HG02623 (cell line): ENCODE data around the gene KLF15.

ENCODE experiments used
- ATAC-seq: cut with Tn5 transposase; IDR thresholded peaks from one replicate; pipeline ENCODE4 v1.9.1; 2021; ENCODE audit warnings: moderate library complexity; ENCODE audit not compliant: unreplicated experiment

Gene KLF15

DNA sequence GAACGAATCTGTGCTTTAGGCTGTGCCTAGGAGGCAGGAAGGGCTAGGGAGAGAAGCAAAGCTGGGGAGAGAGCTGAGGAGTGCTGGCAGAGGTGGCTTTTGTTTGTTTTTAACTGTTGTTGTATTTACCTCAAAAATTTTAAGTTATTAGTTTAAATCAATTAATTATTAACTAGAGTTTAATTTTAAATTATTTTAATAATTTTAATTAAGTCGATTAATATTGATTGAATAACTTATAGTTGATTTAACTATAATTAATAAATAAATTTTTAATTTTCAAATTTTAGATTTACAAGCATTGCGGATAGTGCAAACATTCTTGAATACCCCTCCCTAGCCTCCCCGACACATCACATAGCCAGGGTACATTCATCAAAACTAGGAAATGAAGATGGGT, 30.6 kb downstream of the KLF15 start:
- ATAC-seq: no peak

DNA sequence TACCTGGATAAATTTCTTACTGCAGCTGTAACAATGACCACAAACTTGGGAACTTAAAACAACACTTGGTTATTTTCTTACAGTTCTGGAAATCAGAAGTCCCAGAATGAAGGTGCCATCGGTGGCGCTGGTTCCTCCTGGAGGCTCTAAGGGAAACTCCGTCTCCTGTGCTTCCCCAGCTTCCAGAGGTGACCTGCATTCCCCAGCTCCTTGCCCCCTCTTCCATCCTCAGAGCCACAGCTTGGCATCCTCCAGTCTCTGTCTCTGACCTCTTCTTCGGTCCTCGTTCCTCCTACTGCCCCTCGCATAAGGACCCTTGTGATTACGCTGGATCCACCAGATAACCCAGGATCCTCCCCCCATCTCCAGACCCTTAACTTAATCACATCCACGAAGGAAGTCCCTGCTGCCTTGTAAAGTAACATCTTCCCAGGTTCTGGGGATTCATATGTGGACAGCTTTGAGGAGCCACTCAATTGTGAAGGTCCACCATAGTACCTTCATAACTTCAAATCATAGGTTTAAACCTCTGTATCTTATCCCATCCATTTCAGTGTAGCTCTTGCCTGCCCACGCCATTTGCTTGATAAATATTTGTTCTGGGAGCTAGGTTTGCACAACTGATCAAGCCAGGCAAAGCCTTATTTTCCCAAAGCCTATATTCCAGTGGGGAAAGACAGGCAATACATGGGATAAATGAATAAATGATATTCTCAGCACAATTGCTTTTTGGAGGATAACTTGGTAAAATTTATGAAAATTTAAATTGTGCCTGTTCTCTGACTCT, 34.8 kb downstream of the KLF15 start:
- no peak for ATAC-seq

DNA sequence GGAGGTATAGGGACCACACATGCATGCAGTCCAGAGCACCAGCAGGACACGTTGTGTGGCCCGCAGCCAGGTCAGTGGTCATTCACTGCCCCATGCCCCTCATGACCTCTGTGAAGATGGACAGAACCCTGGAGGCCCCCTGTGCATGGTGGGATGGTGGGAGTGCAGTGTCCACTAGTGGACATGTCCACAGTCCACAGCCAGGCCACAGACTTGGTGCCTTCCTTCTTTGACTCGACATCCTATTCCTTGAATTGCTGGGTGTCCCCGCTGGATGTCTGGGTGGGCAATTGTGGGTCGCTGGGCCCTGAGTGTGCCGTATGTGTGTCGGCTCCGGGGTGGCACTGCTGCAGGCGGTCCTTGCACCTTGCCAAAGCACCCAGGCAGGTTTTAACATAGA, 35.7 kb downstream of the KLF15 start:
- ATAC-seq: no peak

DNA sequence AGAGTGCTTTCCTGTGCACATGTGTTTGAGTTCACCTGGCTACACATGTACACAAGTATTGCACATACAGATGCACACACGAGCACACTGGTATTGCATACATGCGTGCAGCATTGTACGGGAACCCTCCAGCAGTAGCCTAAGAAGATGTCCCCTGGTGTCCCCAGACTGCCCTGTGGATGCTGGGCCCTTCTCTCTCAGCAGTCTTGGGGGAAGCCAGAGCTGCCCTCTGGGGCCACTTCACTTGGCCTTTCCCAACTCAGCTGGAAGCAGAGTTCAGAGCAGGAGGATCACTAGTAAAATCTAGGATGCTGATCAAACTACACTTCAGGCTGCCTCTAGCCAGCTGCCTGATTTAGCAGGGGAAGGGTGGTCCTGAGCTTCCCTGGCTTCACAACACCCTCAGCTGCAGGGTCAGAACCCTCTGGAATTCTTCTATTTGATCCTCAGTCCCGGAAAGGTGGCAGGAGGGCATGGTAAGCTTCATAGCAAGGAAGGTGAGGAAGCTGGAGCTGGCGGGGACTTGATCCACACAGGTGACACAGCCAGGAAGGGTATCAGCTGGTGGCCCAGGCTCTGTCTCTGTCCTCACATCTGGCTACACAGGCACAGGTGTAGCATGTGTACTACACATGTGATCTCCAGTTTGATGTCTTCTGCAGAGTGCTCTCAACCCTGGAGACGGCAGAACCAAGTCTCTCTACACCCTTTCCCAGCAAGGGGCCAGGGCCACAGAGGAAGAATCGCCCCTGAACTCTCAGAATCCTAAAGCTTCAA, 36.5 kb downstream of the KLF15 start:
- no peak for ATAC-seq

DNA sequence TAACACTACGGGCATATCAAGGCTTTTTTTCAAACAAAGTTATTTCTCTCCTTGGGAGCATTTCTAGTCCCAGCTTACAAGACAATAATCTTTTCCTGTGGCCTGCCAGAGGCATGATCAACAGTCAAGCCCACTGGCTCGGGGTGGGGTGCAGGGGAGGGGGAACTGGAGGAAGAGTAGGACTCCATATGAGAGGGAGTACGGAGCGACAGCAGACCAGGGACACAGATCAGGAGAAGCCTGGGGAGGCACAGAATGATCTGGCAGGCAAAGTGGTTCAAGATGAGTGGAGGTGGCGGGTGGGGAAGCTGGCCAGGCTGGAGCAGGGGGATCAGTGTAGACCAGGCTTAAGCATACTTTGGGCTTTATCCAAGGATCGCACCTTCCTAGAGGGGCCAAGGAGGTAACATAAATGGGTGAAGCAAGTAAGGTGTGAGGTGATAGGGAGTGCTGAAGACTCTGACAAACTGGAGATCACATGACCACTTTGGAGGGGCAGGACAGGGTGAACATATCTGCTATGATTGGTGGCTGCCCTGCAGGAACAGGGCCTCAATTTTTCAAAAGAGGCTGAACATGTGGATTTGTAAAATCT, 37.4 kb downstream of the KLF15 start:
- ATAC-seq: no peak

DNA sequence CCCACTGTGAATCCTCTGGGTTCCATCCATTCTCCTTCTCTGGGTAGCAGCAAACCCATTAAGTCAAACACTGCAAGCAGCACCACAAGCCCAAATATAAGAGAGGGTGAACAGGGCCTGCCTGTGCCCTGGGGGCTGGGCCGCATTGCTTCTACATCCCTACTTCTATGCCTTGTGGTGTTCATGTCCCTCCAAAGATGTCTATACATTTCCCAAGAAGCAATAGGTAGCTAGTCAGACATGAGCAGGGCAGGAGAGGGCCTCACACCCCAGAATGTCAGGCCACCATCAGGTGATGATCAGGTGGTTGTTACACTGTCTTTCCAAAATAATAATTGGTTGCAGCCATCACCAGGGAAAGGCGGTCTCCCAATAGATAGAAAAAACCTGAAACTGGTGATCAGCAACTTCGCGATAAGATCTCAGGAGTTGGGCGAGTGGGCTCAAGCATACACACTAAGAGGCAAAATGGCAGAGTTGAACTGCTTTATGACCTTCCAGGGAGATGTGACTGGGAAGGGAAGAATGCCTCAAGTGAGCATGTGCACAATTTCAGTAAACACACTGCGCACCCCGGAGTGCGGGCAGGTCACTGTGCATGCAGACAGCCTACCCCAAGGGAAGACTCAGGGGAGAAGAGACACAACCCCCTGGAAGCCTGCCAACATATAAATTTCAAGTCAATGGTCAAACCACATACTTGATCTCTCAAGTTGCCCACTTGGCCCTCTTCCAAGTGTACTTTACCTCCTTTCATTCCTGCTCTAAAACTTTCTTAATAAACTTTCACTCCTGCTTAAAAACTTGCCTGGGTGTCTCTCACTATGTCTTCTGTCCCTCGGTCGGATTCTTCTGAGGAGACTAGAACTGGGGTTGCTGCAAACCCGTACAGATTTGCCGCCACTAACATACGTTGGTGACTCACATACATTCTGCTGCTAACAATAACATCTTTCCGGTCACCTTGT, 39.9 kb downstream of the KLF15 start:
- no peak for ATAC-seq

DNA sequence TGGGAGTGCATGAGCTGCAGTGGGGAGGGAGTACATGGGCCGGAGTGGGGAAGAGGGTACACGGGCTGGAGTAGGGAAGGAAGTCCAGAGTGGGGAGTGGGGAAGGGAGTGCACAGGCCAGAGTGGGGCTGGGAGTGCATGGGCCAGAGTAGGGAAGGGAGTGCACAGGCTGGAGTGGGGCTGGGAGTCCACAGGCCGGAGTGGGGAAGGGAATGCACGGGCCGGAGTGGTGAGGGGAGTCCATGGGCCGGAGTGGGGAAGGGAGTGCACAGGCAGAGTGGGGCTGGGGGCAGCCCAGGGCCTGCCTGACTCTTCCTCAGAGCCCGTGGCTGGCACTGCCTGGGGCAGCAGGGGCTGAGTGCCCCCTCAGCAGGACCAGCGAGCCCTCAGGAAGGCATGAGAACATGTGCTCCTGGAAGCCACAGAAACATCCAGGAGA, 40.7 kb downstream of the KLF15 start:
- ATAC-seq: no peak

DNA sequence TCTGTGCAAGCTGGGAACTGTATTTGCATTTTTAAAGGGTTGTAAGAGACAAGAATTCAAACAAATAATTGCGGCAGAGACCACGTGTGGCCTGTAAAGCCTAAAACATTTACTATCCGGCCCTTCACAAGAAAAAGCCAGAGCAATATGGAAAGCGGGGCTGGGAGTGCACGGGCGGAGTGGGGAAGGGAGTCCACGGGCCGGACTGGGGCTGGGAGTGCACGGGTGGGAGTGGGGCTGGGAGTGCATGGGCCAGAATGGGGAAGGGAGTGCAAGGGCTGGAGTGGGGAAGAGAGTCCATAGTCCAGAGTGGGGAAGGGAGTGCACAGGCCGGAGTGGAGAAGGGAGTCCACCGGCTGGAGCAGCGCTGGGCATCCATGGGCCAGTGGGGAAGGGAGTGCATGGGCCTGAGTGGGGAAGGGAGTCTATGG, 41.2 kb downstream of the KLF15 start:
- no peak for ATAC-seq

DNA sequence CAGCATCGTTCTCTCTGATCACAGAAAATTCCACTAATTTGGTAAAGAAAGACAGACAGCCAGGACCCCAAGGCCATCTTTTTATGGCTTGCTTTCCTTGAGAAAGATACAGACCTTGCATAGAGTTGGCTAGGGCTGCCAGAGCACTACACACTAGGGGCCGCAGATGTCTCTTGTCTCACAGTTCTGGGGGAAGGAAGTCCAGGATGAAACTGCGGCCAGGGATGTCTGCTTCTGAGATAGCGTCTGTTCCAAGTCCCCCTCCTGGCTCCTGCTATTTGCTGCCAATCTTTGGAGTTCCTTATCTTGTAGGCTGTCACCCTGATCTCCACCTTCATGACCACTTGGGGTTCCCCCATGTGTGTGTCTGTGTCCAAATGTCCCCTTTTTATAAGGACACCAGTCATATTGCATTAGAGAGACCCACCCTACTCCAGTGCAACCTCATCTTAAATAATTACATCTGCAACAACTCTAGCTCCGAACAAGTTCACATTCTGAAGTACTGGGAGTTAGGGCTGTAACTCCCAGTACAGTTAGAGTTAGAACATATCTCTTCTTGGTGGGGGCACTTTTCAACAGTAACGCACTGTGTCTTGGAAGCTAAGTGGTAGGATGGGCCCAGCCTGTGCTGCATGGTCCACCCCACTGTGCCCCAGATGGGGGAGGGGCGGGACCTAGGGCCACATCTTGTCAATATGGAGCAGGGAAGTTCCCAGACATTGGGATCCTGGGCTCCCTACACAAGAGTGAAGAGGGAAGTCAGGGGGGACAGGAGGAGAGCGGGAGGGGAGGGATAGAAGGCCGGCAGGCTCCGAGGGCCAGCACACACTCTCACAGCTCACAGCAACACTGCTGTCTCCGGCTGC, 42.2 kb downstream of the KLF15 start:
- no peak for ATAC-seq

DNA sequence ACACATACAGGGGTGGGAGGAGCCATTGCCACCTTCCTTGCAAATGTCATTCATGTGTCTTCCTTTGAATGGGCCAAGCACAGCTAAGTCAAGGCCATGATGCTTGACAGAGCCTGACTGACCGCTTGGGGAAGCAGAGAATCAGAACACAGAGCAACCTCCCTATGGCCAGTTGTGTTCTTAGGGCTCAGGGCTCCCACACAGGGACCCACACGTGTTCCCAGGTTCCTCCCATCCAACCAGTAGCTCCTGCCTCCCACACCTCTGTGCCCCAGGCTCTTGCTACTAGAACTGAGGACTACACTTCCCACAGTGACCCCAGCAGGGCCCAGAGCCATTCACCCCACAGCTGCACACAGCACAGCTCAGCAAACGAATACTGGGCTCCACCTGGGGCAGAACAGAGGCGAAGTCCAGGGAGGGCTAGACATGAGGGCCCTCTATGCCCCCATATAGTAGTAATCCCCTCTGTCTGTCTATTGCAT, 42.9 kb downstream of the KLF15 start:
- no peak for ATAC-seq

DNA sequence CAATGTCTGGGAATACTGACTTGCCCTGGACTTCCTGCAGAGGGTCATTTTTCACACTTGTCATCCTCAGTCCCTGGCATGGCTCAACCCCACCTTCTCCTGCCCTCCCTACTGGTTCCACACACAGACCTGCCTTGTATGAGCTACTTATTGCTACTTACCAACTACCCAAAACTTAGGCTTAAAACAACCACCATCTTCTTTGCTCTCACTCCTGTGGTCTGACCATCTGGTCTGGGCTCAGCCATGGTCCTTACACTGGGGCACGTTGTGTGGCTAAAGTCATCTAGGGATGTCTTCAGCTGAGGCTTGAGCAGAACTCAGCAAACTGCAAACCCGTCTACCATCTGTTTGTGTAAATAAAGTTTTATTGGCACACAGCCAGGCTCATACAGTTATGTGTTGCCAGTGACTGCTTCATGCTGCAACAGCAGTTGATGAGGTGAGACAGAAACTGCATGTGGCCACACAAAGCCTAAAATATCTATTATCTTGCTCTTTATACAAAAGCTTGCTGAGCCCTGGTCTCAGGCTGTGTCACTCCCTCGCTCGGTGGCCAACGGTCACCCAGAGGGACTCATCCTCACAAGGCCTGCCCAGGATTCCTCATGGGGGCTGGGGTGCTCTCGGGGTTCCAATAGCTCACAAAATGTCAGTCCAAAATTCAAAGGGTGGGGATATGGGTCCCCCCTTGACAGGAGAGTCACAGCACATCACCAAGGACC, 43.5 kb downstream of the KLF15 start:
- no peak for ATAC-seq

DNA sequence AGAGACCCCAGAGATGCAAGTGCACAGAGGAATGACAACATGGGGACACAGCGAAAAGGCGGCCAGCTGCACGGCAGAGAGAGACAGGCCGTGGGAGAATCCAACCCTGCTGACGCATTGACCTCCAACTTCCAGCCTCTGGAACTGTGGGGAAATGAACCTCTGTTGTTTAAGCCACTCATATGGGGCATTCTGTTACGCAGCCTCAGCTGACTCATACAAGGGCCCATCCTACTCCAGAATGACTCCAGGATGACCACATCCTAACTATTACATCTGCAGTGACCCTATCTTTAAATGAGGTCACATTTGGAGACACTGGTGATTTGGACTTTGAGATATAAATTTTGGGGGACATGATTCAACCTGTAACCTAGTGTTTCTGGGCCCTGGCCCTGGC, 44.0 kb downstream of the KLF15 start:
- no peak for ATAC-seq

DNA sequence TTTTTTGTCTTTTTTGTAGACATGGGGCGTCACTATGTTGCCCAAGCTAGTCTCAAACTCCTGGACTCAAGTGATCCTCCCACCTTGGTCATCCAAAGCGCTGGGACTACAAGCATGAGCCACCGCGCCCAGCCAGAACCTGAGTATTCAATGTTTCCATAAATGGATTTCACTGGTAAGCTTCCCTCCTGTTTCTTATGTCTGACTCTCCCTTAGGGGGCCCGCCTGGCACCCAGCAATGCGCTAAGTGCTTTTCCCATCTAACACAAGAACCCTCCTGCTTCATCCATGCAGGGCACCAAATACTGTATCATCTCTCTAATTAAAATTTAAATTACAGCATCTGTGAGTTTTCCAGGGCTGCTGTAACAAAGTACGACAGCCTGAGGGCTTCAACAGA, 44.9 kb downstream of the KLF15 start:
- no peak for ATAC-seq

DNA sequence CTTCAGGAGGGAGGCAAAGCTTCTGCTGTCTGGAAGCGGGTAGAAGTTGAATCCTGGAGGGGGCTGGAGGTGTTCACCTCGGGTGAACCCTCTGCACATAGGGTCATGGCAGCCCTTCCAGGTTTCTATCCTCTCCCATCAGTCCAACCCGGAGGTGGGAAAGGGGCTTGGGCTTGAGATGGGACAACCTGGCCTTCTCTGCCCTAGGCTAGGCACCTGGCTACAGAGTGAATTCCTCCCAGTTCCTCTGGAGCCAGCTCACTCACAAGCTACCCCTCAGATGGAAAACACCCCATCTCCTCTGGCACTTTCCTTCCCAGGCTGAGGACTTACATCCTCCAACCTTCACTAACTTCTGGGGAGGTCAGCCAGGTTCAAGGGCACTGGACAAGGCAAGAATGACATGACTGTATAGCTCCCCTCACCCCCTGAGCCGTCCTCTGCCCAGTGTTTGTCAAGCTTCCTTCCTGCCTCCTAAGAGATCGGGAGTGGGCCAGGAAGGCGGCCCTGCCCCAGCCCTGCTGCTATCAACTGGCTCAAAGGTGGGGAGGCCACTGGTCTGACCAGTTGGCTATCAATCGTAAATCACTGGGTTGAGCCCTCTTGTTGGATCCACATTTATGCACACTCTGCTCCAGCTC, 45.8 kb downstream of the KLF15 start:
- no peak for ATAC-seq

DNA sequence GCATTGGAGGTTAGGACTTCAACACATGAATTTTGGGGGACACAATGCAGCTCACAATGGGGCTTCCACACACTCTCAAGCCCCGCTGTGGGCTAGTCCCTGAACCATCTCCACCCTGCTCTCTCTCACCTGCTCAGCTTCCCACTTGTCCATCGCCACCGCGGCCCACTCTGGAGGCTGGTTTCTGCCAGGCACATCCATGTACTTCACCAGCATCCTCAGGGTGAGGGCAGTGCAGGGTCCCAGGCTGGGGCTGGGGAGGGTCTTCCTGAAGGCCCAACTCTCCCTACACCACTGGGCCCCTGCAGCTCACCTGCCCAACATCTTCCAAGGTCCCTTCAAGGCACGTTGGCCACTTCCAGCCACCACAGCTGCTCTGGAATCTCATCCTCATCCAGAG, 46.4 kb downstream of the KLF15 start:
- no peak for ATAC-seq

DNA sequence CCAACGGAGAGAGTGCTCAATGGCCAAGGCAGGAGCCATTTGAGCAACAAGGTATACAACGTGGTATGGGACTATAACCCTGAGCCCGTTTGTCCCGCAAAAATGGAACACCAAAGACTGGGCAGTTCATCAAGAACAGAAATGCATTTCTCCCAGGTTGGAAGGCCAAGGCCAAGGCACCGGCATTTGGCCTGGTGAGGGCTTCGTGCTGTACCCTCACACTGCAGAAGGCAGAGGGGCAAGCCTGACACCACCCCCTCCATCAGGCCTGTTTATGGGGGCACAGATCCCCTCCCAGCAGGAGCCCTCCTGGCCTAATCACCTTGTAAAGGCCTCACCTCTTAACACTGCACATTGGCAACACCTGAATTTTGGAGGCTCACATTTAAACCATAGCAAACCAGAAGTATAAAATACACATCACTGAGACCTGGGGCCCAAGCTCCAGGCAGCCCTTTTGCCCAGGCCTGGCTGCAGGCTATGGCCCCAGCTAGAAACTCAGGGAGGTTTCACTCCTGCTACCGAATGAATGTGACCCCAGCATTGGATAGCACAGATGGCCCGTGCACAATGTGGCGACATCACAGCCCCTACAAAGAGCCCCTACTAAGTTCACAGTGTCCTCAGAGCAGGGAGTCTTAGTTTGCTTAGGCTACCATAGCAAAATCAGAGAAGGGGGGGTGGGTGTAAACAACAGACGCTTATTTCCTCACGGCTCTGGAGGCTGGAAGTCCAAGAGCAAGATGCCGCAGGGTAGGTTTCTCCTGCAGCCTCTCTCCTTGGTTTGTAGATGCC, 47.1 kb downstream of the KLF15 start:
- no peak for ATAC-seq

DNA sequence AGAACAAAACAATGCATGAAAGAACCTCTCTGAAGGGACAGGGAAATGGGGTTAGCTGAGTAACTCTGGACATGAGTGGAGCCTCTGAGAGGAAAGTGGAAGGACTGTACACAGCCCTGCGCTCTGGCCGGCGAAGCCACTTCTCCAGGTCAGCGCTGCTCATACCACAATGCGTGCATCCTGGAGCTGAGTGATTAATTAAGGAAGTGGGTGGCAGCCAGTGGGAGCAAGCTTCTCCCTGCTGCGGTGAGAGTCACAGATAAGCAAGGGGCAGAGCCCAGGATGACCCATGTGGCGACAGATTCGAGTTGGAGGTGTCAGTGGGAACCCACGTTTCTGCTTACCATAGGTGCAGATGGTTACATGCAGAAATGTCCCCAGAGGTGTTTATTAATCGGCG, 48.0 kb downstream of the KLF15 start:
- ATAC-seq: no peak
